Measurements from ENCODE around the gene APLF. TPM values are rescaled to one million over a fixed set of nuclear protein-coding genes. Genes with fewer than 3 reads are reported as not detected.

APLF gene
- total and polyA plus RNA-seq, 10 of the 15 experiments (the other 5 are each of a cell fraction or from before 2014, with no cell fraction given): 0.66 to 2.8 (median 1.8) TPM

DNA sequence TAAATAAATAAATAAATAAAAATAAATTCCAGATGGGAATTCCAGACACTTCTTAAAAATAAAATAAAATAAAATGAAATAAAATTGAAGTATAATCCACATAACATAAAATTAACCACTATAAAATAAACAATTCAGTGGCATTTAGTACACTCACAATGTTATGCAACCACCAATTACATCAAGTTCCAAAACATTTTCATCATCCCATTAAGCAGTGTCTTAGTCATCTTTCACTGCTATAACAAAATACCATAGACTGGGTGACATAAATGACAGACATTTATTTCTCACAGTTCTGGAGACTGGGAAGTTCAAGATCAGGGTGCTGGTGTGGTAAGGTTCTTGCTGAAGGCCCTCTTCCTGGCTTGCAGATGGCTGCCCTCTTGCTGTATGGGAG lies 153.4 kb downstream of the APLF start:
- ChIA-PET SMC1A (ENCODE audit: uncharacterized antibody, unreplicated experiment) (interaction anchor here (0.7 kb wide), 1 partner anchor 1273 kb away, joined by 3 read pairs; no protein-coding TSS in a partner anchor), RAD21 (ENCODE audit: unreplicated experiment) (no interaction called here), POLR2A (no interaction called here), CTCF (no interaction called here)
- in situ Hi-C loops (cut with MboI): no loop called here
- no TSS peak for BruUV-seq (replicated peaks)
- no peaks in the 10 kb centered on the region for H3K9me3 ChIP-seq (replicated peaks; ENCODE audit: control insufficient read depth, insufficient read depth, low read length)
- no peak overlapping the region for H3K4me3 ChIP-seq
- H3K27ac ChIP-seq (ENCODE audit: control insufficient read depth, insufficient read depth): no peak overlapping the region
- no peaks in the 10 kb centered on the region for H3K4me1 ChIP-seq (ENCODE audit: control insufficient read depth, insufficient read depth, low read length)
- H3K27me3 ChIP-seq (replicated peaks in 1 of 2; ENCODE audit: control insufficient read depth in 2 of 2, insufficient read depth in 2 of 2, low read length in 1 of 2): no peaks in the 10 kb centered on the region; a peak in 1 of 4 replicates
- TF ChIP-seq POLR2A (IDR thresholded peaks at IDR 0.05; ENCODE audit: low read depth, low read length) (no peak), CEBPB (IDR thresholded peaks at IDR 0.05; ENCODE audit: borderline replicate concordance in 1 of 2, low read depth in 2 of 2, low read length in 2 of 2) (no peak), STAT1 (conservative IDR thresholded peaks at IDR 0.05) (no peak), MXI1 (IDR thresholded peaks at IDR 0.05; ENCODE audit: low read depth, low read length) (no peak), EZH2 (IDR thresholded peaks at IDR 0.05; ENCODE audit: borderline replicate concordance, control insufficient read depth, low read depth, low read length) (no peak), ZNF207 (IDR thresholded peaks at IDR 0.05; ENCODE audit: borderline replicate concordance) (no peak), MYC (IDR thresholded peaks at IDR 0.05; ENCODE audit: insufficient read depth, insufficient read length, insufficient replicate concordance, low read length, severe bottlenecking) (no peak), POLR2AphosphoS5 (IDR thresholded peaks at IDR 0.05; ENCODE audit: low read length) (no peak), NBN (IDR thresholded peaks at IDR 0.05) (no peak)
- TF ChIP-seq, protein P1, sequence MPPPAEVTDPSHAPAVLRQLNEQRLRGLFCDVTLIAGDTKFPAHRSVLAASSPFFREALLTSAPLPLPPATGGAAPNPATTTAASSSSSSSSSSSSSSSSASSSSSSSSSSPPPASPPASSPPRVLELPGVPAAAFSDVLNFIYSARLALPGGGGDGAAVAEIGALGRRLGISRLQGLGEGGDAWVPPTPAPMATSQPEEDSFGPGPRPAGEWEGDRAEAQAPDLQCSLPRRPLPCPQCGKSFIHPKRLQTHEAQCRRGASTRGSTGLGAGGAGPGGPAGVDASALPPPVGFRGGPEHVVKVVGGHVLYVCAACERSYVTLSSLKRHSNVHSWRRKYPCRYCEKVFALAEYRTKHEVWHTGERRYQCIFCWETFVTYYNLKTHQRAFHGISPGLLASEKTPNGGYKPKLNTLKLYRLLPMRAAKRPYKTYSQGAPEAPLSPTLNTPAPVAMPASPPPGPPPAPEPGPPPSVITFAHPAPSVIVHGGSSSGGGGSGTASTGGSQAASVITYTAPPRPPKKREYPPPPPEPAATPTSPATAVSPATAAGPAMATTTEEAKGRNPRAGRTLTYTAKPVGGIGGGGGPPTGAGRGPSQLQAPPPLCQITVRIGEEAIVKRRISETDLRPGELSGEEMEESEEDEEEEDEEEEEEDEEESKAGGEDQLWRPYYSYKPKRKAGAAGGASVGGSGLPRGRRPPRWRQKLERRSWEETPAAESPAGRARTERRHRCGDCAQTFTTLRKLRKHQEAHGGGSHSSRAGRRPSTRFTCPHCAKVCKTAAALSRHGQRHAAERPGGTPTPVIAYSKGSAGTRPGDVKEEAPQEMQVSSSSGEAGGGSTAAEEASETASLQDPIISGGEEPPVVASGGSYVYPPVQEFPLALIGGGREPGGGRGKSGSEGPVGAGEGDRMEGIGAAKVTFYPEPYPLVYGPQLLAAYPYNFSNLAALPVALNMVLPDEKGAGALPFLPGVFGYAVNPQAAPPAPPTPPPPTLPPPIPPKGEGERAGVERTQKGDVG (CRISPR knock-in tag; IDR thresholded peaks at IDR 0.05): no peak
- TF ChIP-seq, protein P2, sequence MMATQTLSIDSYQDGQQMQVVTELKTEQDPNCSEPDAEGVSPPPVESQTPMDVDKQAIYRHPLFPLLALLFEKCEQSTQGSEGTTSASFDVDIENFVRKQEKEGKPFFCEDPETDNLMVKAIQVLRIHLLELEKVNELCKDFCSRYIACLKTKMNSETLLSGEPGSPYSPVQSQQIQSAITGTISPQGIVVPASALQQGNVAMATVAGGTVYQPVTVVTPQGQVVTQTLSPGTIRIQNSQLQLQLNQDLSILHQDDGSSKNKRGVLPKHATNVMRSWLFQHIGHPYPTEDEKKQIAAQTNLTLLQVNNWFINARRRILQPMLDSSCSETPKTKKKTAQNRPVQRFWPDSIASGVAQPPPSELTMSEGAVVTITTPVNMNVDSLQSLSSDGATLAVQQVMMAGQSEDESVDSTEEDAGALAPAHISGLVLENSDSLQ (IDR thresholded peaks at IDR 0.05): no peak
- TF ChIP-seq, protein P3, sequence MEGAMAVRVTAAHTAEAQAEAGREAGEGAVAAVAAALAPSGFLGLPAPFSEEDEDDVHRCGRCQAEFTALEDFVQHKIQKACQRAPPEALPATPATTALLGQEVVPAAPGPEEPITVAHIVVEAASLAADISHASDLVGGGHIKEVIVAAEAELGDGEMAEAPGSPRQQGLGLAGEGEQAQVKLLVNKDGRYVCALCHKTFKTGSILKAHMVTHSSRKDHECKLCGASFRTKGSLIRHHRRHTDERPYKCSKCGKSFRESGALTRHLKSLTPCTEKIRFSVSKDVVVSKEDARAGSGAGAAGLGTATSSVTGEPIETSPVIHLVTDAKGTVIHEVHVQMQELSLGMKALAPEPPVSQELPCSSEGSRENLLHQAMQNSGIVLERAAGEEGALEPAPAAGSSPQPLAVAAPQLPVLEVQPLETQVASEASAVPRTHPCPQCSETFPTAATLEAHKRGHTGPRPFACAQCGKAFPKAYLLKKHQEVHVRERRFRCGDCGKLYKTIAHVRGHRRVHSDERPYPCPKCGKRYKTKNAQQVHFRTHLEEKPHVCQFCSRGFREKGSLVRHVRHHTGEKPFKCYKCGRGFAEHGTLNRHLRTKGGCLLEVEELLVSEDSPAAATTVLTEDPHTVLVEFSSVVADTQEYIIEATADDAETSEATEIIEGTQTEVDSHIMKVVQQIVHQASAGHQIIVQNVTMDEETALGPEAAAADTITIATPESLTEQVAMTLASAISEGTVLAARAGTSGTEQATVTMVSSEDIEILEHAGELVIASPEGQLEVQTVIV (IDR thresholded peaks at IDR 0.05; ENCODE audit: borderline replicate concordance, partially characterized antibody): no peak
- TF ChIP-seq, protein P4, sequence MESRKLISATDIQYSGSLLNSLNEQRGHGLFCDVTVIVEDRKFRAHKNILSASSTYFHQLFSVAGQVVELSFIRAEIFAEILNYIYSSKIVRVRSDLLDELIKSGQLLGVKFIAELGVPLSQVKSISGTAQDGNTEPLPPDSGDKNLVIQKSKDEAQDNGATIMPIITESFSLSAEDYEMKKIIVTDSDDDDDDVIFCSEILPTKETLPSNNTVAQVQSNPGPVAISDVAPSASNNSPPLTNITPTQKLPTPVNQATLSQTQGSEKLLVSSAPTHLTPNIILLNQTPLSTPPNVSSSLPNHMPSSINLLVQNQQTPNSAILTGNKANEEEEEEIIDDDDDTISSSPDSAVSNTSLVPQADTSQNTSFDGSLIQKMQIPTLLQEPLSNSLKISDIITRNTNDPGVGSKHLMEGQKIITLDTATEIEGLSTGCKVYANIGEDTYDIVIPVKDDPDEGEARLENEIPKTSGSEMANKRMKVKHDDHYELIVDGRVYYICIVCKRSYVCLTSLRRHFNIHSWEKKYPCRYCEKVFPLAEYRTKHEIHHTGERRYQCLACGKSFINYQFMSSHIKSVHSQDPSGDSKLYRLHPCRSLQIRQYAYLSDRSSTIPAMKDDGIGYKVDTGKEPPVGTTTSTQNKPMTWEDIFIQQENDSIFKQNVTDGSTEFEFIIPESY (IDR thresholded peaks at IDR 0.05): no peak
- TF ChIP-seq, protein P5, sequence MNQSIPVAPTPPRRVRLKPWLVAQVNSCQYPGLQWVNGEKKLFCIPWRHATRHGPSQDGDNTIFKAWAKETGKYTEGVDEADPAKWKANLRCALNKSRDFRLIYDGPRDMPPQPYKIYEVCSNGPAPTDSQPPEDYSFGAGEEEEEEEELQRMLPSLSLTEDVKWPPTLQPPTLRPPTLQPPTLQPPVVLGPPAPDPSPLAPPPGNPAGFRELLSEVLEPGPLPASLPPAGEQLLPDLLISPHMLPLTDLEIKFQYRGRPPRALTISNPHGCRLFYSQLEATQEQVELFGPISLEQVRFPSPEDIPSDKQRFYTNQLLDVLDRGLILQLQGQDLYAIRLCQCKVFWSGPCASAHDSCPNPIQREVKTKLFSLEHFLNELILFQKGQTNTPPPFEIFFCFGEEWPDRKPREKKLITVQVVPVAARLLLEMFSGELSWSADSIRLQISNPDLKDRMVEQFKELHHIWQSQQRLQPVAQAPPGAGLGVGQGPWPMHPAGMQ (IDR thresholded peaks at IDR 0.05; ENCODE audit: borderline replicate concordance): no peak
- no peak overlapping the region for H2AFZ ChIP-seq (ENCODE audit: control insufficient read depth, low read depth, low read length)
- no peaks in the 10 kb centered on the region for H3K36me3 ChIP-seq (ENCODE audit: control insufficient read depth in 2 of 2, insufficient read depth in 2 of 2, low read length in 1 of 2)
- FAIRE-seq: no peak
- no peak overlapping the region for H3K9ac ChIP-seq (ENCODE audit: control insufficient read depth, insufficient read depth, low read length)
- intact Hi-C loops (cut with micrococcal nuclease; ENCODE audit: unreplicated experiment): no loop called here
- H3K4me2 ChIP-seq (ENCODE audit: control insufficient read depth, insufficient read depth): no peak overlapping the region
- no peak for ATAC-seq
- no peak for DNase-seq (ENCODE audit: low read depth, low spot score)
- H3K79me2 ChIP-seq (ENCODE audit: control insufficient read depth, insufficient read depth, low read length): no peaks in the 10 kb centered on the region
- no peaks in the 10 kb centered on the region for H4K20me1 ChIP-seq (ENCODE audit: control insufficient read depth, insufficient read depth)

Measured in GM12878 (cell line).